Caco-2 (cell line): ENCODE results near the gene LY6G5C. TPM values are rescaled to one million over a fixed set of nuclear protein-coding genes. Genes with fewer than 3 reads are reported as not detected.

ENCODE experiments used
- BruUV-seq: library from RNA; stranded (reverse); fragments of 400-500 nt; replicated peaks from 2 replicates; lab custom pipeline; 2021; lab: Mats Ljungman, UMichigan
- CTCF ChIA-PET: fragments of 300-600 bp; sonication (Branson Sonifier 250); formaldehyde crosslinking; loops from one replicate; lab custom pipeline; 2022; ENCODE audit warnings: antibody characterized with exemption; lab: Charles Lee
- POLR2A ChIA-PET: fragments of 300-600 bp; sonication (Branson Sonifier 250); formaldehyde crosslinking; loops from one replicate; lab custom pipeline; 2022; ENCODE audit warnings: antibody characterized with exemption; lab: Charles Lee
- DNase-seq, 2 experiments: peaks; one replicate each; pipeline versions ENCODE4 v3.0.0 to v3.0.0-alpha.2; 2020 to 2022
- H3K27me3 ChIP-seq: replicated peaks from 2 replicates; pipeline ENCODE4 v1.6.0; 2011; ENCODE audit warnings: low read length; ENCODE audit not compliant: control insufficient read depth, insufficient read depth
- H3K36me3 ChIP-seq: 2 replicates; pipeline ENCODE4 v1.5.1; 2011; ENCODE audit warnings: low read length; ENCODE audit not compliant: control insufficient read depth, insufficient read depth
- H3K4me1 ChIP-seq: fragments of 250-450 bp; sonication (Bioruptor Pico); 2 replicates; pipeline ENCODE4 v1.5.1; 2020; ENCODE audit warnings: mild to moderate bottlenecking
- H3K4me3 ChIP-seq: 2 replicates; pipeline ENCODE4 v1.5.1; 2011; ENCODE audit warnings: low read depth, mild to moderate bottlenecking, control low read depth, low read length
- H3K9me3 ChIP-seq: fragments of 250-450 bp; sonication (Bioruptor Pico); 2 replicates; pipeline ENCODE4 v1.5.1; 2020; ENCODE audit warnings: mild to moderate bottlenecking, moderate library complexity
- H3K27ac Mint-ChIP-seq: one replicate; pipeline ENCODE4 v1.8.0; 2022; ENCODE audit warnings: mixed read lengths; ENCODE audit not compliant: unreplicated experiment
- H3K27me3 Mint-ChIP-seq: one replicate; pipeline ENCODE4 v1.8.0; 2022; ENCODE audit warnings: mixed read lengths; ENCODE audit not compliant: insufficient read depth, unreplicated experiment
- H3K36me3 Mint-ChIP-seq: one replicate; pipeline ENCODE4 v1.8.0; 2022; ENCODE audit warnings: mild to moderate bottlenecking, mixed read lengths; ENCODE audit not compliant: insufficient read depth, unreplicated experiment
- H3K4me1 Mint-ChIP-seq: one replicate; pipeline ENCODE4 v1.8.0; 2022; ENCODE audit warnings: low read depth, mixed read lengths; ENCODE audit not compliant: unreplicated experiment
- H3K4me3 Mint-ChIP-seq: one replicate; pipeline ENCODE4 v1.8.0; 2022; ENCODE audit warnings: mild to moderate bottlenecking, moderate library complexity, mixed read lengths; ENCODE audit not compliant: unreplicated experiment
- H3K9me3 Mint-ChIP-seq: one replicate; pipeline ENCODE4 v1.8.0; 2022; ENCODE audit warnings: mixed read lengths; ENCODE audit not compliant: unreplicated experiment
- intact Hi-C: fragments of 100-400 bp; cut with micrococcal nuclease; formaldehyde crosslinking; loops from one replicate; pipeline ENCODE4 v1.10.0; 2022; ENCODE audit not compliant: unreplicated experiment
- total RNA-seq: library from RNA; stranded (reverse); gene quantifications from 2 replicates; pipeline ENCODE4 v1.2.3, GENCODE V29; 2022
- TF ChIP-seq, protein P1 (sequence below), 2 experiments: fragments of 200-600 bp in 1 of 2; IDR thresholded peaks; 1 replicate in 1 of 2; 2 replicates in 1 of 2; pipeline versions ENCODE4 v1.5.1 to v1.8.0; 2011 to 2022; ENCODE audit warnings: antibody characterized with exemption in 1 of 2, control low read depth in 1 of 2, inconsistent platforms in 1 of 2, low read depth in 1 of 2, low read length in 1 of 2, mild to moderate bottlenecking in 1 of 2, moderate library complexity in 1 of 2; ENCODE audit not compliant: insufficient read depth in 1 of 2, severe bottlenecking in 1 of 2, unreplicated experiment in 1 of 2

The LY6G5C gene
- total RNA-seq, 1 experiment from 2014 or later = 2.9 TPM

GRCh38 chr6:31725502-31726350 lies 44.9 kb upstream of the LY6G5C start:
- CTCF ChIA-PET = no interaction called here
- H3K4me1 Mint-ChIP-seq = peaks cover 20% of the 10 kb centered on the region
- BruUV-seq = no TSS peak

GRCh38 chr6:31723980-31724691 lies 43.3 kb upstream of the LY6G5C start:
- H3K27ac Mint-ChIP-seq = no peak overlapping the region
- no TSS peak for BruUV-seq

More at GRCh38 chr6:31725502-31726350, 44.9 kb upstream of the LY6G5C start:
- Mint-ChIP-seq H3K27me3 (no peaks in the 10 kb centered on the region), H3K36me3 (peaks cover 49% of the 10 kb centered on the region), H3K4me3 (no peak overlapping the region), H3K9me3 (no peaks in the 10 kb centered on the region), H3K27ac (peak overlapping the region; percentile 12)
- no peaks in the 10 kb centered on the region for H3K27me3 ChIP-seq
- no peak overlapping the region for H3K4me3 ChIP-seq
- POLR2A ChIA-PET = interaction anchor here (0.5 kb wide), 1 partner anchor 156 kb away, joined by 6 read pairs; no protein-coding TSS in a partner anchor
- DNase-seq = no peak
- peaks cover 9% of the 10 kb centered on the region for H3K4me1 ChIP-seq
- intact Hi-C loops = no loop called here
- H3K9me3 ChIP-seq = no peaks in the 10 kb centered on the region
- H3K36me3 ChIP-seq = peaks cover 5% of the 10 kb centered on the region
- TF ChIP-seq, protein P1, sequence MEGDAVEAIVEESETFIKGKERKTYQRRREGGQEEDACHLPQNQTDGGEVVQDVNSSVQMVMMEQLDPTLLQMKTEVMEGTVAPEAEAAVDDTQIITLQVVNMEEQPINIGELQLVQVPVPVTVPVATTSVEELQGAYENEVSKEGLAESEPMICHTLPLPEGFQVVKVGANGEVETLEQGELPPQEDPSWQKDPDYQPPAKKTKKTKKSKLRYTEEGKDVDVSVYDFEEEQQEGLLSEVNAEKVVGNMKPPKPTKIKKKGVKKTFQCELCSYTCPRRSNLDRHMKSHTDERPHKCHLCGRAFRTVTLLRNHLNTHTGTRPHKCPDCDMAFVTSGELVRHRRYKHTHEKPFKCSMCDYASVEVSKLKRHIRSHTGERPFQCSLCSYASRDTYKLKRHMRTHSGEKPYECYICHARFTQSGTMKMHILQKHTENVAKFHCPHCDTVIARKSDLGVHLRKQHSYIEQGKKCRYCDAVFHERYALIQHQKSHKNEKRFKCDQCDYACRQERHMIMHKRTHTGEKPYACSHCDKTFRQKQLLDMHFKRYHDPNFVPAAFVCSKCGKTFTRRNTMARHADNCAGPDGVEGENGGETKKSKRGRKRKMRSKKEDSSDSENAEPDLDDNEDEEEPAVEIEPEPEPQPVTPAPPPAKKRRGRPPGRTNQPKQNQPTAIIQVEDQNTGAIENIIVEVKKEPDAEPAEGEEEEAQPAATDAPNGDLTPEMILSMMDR (IDR thresholded peaks at IDR 0.05; ENCODE audit: insufficient read depth in 1 of 2, low read depth in 1 of 2, low read length in 1 of 2, severe bottlenecking in 1 of 2, unreplicated experiment in 1 of 2) = no peak

More at GRCh38 chr6:31723980-31724691, 43.3 kb upstream of the LY6G5C start:
- Histone ChIP-seq H3K4me1 (peaks cover 19% of the 10 kb centered on the region), H3K27me3 (no peaks in the 10 kb centered on the region), H3K4me3 (no peak overlapping the region), H3K36me3 (peaks cover 5% of the 10 kb centered on the region), H3K9me3 (no peaks in the 10 kb centered on the region)
- Mint-ChIP-seq H3K9me3 (no peaks in the 10 kb centered on the region), H3K4me1 (peaks cover 27% of the 10 kb centered on the region), H3K27me3 (no peaks in the 10 kb centered on the region), H3K36me3 (peaks cover 33% of the 10 kb centered on the region), H3K4me3 (no peak overlapping the region)
- TF ChIP-seq, protein P1 (IDR thresholded peaks at IDR 0.05; ENCODE audit: insufficient read depth in 1 of 2, low read depth in 1 of 2, low read length in 1 of 2, severe bottlenecking in 1 of 2, unreplicated experiment in 1 of 2) = no peak
- POLR2A ChIA-PET = interaction anchor here (0.7 to 1.0 kb wide), 2 partner anchors 17 to 90 kb away, joined by 3 to 4 read pairs; no protein-coding TSS in a partner anchor
- intact Hi-C loops = no loop called here
- CTCF ChIA-PET = interaction anchor here (1.6 kb wide), 1 partner anchor 46 kb away, joined by 5 read pairs; no protein-coding TSS in a partner anchor
- DNase-seq = no peak
